SU-DHL-6 (cell line): Measurements from ENCODE around the gene GPR180.

ENCODE experiments used
- H2AFZ ChIP-seq: fragments of 200-600 bp; sonication (generic); 2 replicates; pipeline ENCODE4 v1.6.1; 2014; ENCODE audit warnings: low read depth, mild to moderate bottlenecking, moderate library complexity, mixed read lengths, antibody characterized with exemption, low read length; ENCODE audit not compliant: severe bottlenecking
- H3F3A ChIP-seq: fragments of 200-600 bp; shearing (Covaris generic); 2 replicates; pipeline ENCODE4 v1.6.0; 2016; ENCODE audit warnings: antibody characterized with exemption, mild to moderate bottlenecking; ENCODE audit not compliant: insufficient read depth
- H3K27ac ChIP-seq: fragments of 200-600 bp; sonication (generic); 2 replicates; pipeline ENCODE4 v1.5.1; 2016; ENCODE audit warnings: low read depth, mild to moderate bottlenecking, low read length, moderate library complexity, mixed read lengths
- H3K27me3 ChIP-seq: fragments of 200-600 bp; sonication (generic), shearing (Covaris generic); 2 replicates; pipeline ENCODE4 v1.6.0; 2014; ENCODE audit warnings: mild to moderate bottlenecking, low read length
- H3K36me3 ChIP-seq: fragments of 200-600 bp; sonication (generic); 2 replicates; pipeline ENCODE4 v1.6.1; 2014; ENCODE audit warnings: mild to moderate bottlenecking, low read length, mixed read lengths
- H3K4me2 ChIP-seq: fragments of 300-600, 200-600 bp; shearing (Covaris generic), sonication (generic); 2 replicates; pipeline ENCODE4 v1.6.0; 2014; ENCODE audit warnings: low read length, low read depth, mild to moderate bottlenecking; ENCODE audit not compliant: poor library complexity, severe bottlenecking
- H3K4me3 ChIP-seq: fragments of 200-600 bp; sonication (generic); 2 replicates; pipeline ENCODE4 v1.5.1; 2014; ENCODE audit warnings: antibody characterized with exemption, low read length, mild to moderate bottlenecking, mixed read lengths; ENCODE audit not compliant: insufficient read depth, poor library complexity, severe bottlenecking
- H3K79me2 ChIP-seq: fragments of 200-600 bp; sonication (generic); 2 replicates; pipeline ENCODE4 v1.6.1; 2014; ENCODE audit warnings: mild to moderate bottlenecking, low read length, moderate library complexity; ENCODE audit not compliant: insufficient read depth
- H3K9ac ChIP-seq: fragments of 200-600 bp; sonication (generic); 2 replicates; pipeline ENCODE4 v1.7.0; 2014; ENCODE audit warnings: mild to moderate bottlenecking, low read length
- H3K9me2 ChIP-seq: fragments of 200-600 bp; sonication (generic); replicated peaks from 2 replicates; pipeline ENCODE4 v1.6.1; 2014; ENCODE audit warnings: low read length; ENCODE audit not compliant: insufficient read depth
- H3K9me3 ChIP-seq: fragments of 200-600 bp; sonication (generic); 2 replicates; pipeline ENCODE4 v1.6.1; 2014; ENCODE audit warnings: low read length, mixed read lengths; ENCODE audit not compliant: insufficient read depth
- H4K20me1 ChIP-seq: fragments of 200-600 bp; sonication (generic); 2 replicates; pipeline ENCODE4 v1.6.1; 2014; ENCODE audit warnings: low read depth, mild to moderate bottlenecking, antibody characterized with exemption, low read length, moderate library complexity, mixed read lengths
- CTCF ChIP-seq: fragments of 200-600 bp; sonication (generic); IDR thresholded peaks from one replicate; pipeline ENCODE4 v1.5.1; 2017; ENCODE audit warnings: antibody characterized with exemption, mild to moderate bottlenecking, low read length, moderate library complexity; ENCODE audit not compliant: insufficient read depth, poor library complexity, severe bottlenecking
- EZH2phosphoT487 ChIP-seq: fragments of 200-600 bp; sonication (generic), shearing (Covaris generic); conservative IDR thresholded peaks from 2 replicates; pipeline ENCODE4 v1.6.1; 2018; ENCODE audit warnings: mild to moderate bottlenecking, antibody characterized with exemption, low read length, moderate library complexity, mixed read lengths

The GPR180 gene

GRCh38 chr13:94660695-94661326 is 59.2 kb downstream of the GPR180 start:
- no peaks in the 10 kb centered on the region for H3K27me3 ChIP-seq
- no peaks in the 10 kb centered on the region for H3K79me2 ChIP-seq
- H3K36me3 ChIP-seq: no peaks in the 10 kb centered on the region
- no peak overlapping the region for H2AFZ ChIP-seq
- H3K27ac ChIP-seq: no peak overlapping the region
- no peak overlapping the region for H3K4me2 ChIP-seq
- H3K9me3 ChIP-seq: no peaks in the 10 kb centered on the region
- H4K20me1 ChIP-seq: no peaks in the 10 kb centered on the region
- H3K9me2 ChIP-seq: no peaks in the 10 kb centered on the region
- no peaks in the 10 kb centered on the region for H3F3A ChIP-seq
- no peak overlapping the region for H3K4me3 ChIP-seq
- no peak for TF ChIP-seq EZH2phosphoT487
- TF ChIP-seq CTCF: no peak
- H3K9ac ChIP-seq: no peak overlapping the region

GRCh38 chr13:94661406-94661805 is 59.7 kb downstream of the GPR180 start:
- no peaks in the 10 kb centered on the region for H4K20me1 ChIP-seq
- H3K4me2 ChIP-seq: no peak overlapping the region
- TF ChIP-seq CTCF: no peak
- TF ChIP-seq EZH2phosphoT487: no peak
- no peaks in the 10 kb centered on the region for H3K36me3 ChIP-seq
- no peak overlapping the region for H3K9ac ChIP-seq
- no peaks in the 10 kb centered on the region for H3F3A ChIP-seq
- no peaks in the 10 kb centered on the region for H3K79me2 ChIP-seq
- no peaks in the 10 kb centered on the region for H3K9me3 ChIP-seq
- no peak overlapping the region for H3K27ac ChIP-seq
- no peak overlapping the region for H2AFZ ChIP-seq
- H3K9me2 ChIP-seq: no peaks in the 10 kb centered on the region
- no peaks in the 10 kb centered on the region for H3K27me3 ChIP-seq
- H3K4me3 ChIP-seq: no peak overlapping the region

GRCh38 chr13:94662274-94662945 is 60.8 kb downstream of the GPR180 start:
- H3F3A ChIP-seq: no peaks in the 10 kb centered on the region
- H3K4me3 ChIP-seq: no peak overlapping the region
- H3K9me3 ChIP-seq: no peaks in the 10 kb centered on the region
- no peak overlapping the region for H2AFZ ChIP-seq
- H3K4me2 ChIP-seq: no peak overlapping the region
- no peaks in the 10 kb centered on the region for H3K36me3 ChIP-seq
- no peaks in the 10 kb centered on the region for H3K9me2 ChIP-seq
- no peaks in the 10 kb centered on the region for H3K27me3 ChIP-seq
- TF ChIP-seq EZH2phosphoT487 (no peak), CTCF (no peak)
- no peak overlapping the region for H3K27ac ChIP-seq
- H3K79me2 ChIP-seq: no peaks in the 10 kb centered on the region
- no peaks in the 10 kb centered on the region for H4K20me1 ChIP-seq
- no peak overlapping the region for H3K9ac ChIP-seq
